ENCODE data around the gene HOXC12. TPM values are rescaled to one million over a fixed set of nuclear protein-coding genes. Genes with fewer than 3 reads are reported as not detected.
A peak's percentile ranks its signal among the peaks of the same experiment; 100 is the strongest.

Gene HOXC12
- total RNA-seq, 3 donors from 2014 or later: 0.15 TPM; not detected in 2

GRCh38 chr12:53961025-53961761, 6.5 kb downstream of the HOXC12 start:
- no peak for TF ChIP-seq POLR2A (IDR thresholded peaks at IDR 0.05)
- no peak for TF ChIP-seq CTCF (IDR thresholded peaks at IDR 0.05)
- no peak for TF ChIP-seq POLR2AphosphoS5 (IDR thresholded peaks at IDR 0.05)
- intact Hi-C loops (cut with DNase I; ENCODE audit: low total_unique reads): no loop called here
- Histone ChIP-seq H3K27me3 (peaks cover 15 to 99% of the 10 kb centered on the region in 2 donors), H3K36me3 (no peaks in the 10 kb centered on the region), H3K4me1 (no peaks in the 10 kb centered on the region), H3K9me3 (no peaks in the 10 kb centered on the region), H3K4me3 (peak overlapping the region in 2 of 3 donors; percentile 5 to 47), H3K27ac (no peak overlapping the region)
- DNase-seq (ENCODE audit: low spot score in 2 of 2): no peak

DNA sequence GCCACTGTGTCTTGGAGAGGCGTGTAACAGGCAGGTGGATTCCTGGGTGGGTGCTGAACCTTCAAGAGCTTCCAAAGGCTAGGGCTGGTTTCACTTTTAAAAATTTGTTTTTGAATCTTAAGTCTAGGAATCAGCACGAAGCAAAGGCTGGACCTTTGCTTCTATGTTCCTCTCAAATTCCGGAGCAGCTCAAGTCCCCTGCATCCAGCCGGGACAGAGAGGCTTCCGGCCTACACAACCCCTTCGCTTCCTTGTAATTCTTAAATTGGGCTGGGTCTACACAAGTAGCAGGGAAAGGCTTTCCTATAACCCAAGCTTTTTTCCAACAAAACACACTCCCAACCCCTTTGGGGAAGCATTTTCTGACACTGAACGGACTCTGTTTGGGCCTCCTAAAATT, 8.3 kb downstream of the HOXC12 start:
- no peaks in the 10 kb centered on the region for H3K4me1 ChIP-seq
- no peaks in the 10 kb centered on the region for H3K9me3 ChIP-seq
- intact Hi-C loops (cut with DNase I; ENCODE audit: low total_unique reads): no loop called here

DNA sequence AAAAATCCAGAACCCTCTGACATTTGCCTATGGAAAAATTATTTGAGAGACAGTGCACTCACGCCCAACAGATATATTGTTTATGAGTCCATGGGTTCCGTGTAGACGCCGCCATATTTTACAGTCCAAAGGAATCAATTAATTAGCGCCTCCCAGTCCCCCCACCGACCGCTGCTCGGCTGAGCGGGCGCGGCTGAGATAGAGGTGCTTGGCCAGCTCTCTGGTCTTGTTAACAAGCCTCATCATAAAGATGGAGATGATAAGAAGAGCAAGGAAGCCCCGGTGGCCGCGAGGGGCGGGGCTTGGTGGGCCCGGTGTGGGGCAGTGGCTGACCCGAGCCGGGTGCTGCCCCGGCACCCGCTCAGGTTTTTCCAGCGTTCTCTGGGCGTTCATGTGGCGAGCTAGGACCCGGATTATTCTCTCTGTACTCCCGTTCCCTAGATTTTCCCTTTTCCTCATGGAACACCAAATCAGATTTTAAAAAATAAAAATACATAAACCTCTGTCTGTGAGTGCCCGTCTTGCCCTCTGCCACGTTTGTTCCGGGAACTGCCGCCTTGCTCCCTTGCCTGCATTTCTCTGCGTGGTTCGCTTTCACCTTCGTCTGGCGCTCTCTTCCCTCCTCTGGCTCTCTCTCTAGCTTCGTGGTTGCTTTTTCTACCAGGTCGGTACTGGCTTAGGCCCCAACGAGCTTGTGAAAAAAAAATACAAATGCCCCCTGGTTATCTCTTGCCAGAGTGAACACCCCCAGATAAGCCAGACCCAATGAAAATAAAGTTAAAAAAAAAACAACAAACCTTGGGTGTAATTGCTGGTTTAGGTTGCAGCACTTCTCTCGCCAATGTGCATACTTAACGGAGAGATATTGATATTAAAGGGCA, 9.0 kb downstream of the HOXC12 start:
- Histone ChIP-seq H3K27me3 (peaks cover 11 to 99% of the 10 kb centered on the region in 2 donors), H3K9me3 (no peaks in the 10 kb centered on the region), H3K4me3 (no peak overlapping the region), H3K27ac (no peak overlapping the region), H3K36me3 (no peaks in the 10 kb centered on the region), H3K4me1 (no peaks in the 10 kb centered on the region)
- TF ChIP-seq POLR2A (IDR thresholded peaks at IDR 0.05) (no peak), POLR2AphosphoS5 (IDR thresholded peaks at IDR 0.05) (no peak)
- intact Hi-C loops (cut with DNase I; ENCODE audit: low total_unique reads): no loop called here
- peak in 1 of 2 donors; percentile 47 for DNase-seq (ENCODE audit: low spot score in 2 of 2)

More for the DNA sequence above, 8.3 kb downstream of the HOXC12 start:
- Histone ChIP-seq H3K4me3 (no peak overlapping the region), H3K27ac (no peak overlapping the region), H3K27me3 (peaks cover 12 to 99% of the 10 kb centered on the region in 2 donors), H3K36me3 (no peaks in the 10 kb centered on the region)
- TF ChIP-seq POLR2AphosphoS5 (IDR thresholded peaks at IDR 0.05): no peak
- no peak for TF ChIP-seq CTCF (IDR thresholded peaks at IDR 0.05)
- no peak for TF ChIP-seq POLR2A (IDR thresholded peaks at IDR 0.05)
- DNase-seq (ENCODE audit: low spot score in 2 of 2): no peak

DNA sequence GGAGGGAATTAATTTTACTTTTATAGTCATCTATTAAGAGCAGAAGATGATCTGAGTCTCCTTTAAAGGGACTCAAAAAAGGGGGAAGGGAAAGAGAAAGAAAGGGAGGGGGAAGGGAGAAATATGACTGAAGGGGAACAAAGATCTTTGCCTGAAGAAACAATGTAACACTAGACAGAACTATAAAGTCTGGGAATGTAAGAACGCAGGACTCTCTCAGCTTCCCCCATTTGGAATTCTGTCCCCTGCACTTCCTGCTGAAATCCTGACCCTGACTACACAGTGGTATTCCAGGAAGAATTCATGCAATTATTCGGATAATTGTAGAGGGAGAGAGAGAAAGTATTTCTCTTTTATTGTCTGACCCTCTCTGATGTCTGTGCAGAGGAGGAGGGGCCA, 9.6 kb downstream of the HOXC12 start:
- Histone ChIP-seq H3K4me3 (no peak overlapping the region), H3K9me3 (no peaks in the 10 kb centered on the region), H3K4me1 (no peaks in the 10 kb centered on the region), H3K27ac (no peak overlapping the region), H3K27me3 (peaks cover 11 to 100% of the 10 kb centered on the region in 2 donors), H3K36me3 (no peaks in the 10 kb centered on the region)
- no peak for DNase-seq (ENCODE audit: low spot score in 2 of 2)
- intact Hi-C loops (cut with DNase I; ENCODE audit: low total_unique reads): no loop called here
- TF ChIP-seq CTCF (IDR thresholded peaks at IDR 0.05) (no peak), POLR2A (IDR thresholded peaks at IDR 0.05) (no peak), POLR2AphosphoS5 (IDR thresholded peaks at IDR 0.05) (no peak)

GRCh38 chr12:53965281-53966084, 10.8 kb downstream of the HOXC12 start:
- intact Hi-C loops (cut with DNase I; ENCODE audit: low total_unique reads): no loop called here
- DNase-seq (ENCODE audit: low spot score in 2 of 2): no peak
- Histone ChIP-seq H3K27me3 (peaks cover 11 to 100% of the 10 kb centered on the region in 2 donors), H3K4me3 (peak overlapping the region in 2 of 3 donors; percentile 14 to 15), H3K4me1 (no peaks in the 10 kb centered on the region), H3K27ac (no peak overlapping the region), H3K9me3 (no peaks in the 10 kb centered on the region), H3K36me3 (no peaks in the 10 kb centered on the region)
- no peak for TF ChIP-seq POLR2A (IDR thresholded peaks at IDR 0.05)
- TF ChIP-seq POLR2AphosphoS5 (IDR thresholded peaks at IDR 0.05): no peak
- TF ChIP-seq CTCF (IDR thresholded peaks at IDR 0.05): no peak
